Esophagus squamous epithelium (tissue), 4 donors: ENCODE results near the gene RIT2.

Source experiments
- CTCF ChIP-seq, 6 experiments: fragments of 450-650 bp in 4 of 6; fragments of 200-600 bp in 2 of 6; sonication (generic) in 2 of 6; IDR thresholded peaks; one replicate each; pipeline ENCODE4 v1.5.1; 2016 to 2019; ENCODE audit warnings: antibody characterized with exemption in 6 of 6, mild to moderate bottlenecking in 4 of 6, moderate library complexity in 4 of 6
- POLR2A ChIP-seq, 4 donors: fragments of 450-650 bp; IDR thresholded peaks; one replicate each; pipeline ENCODE4 v1.6.1; 2017; ENCODE audit warnings: antibody characterized with exemption in 4 of 4, mild to moderate bottlenecking in 4 of 4, moderate library complexity in 3 of 4

DNA sequence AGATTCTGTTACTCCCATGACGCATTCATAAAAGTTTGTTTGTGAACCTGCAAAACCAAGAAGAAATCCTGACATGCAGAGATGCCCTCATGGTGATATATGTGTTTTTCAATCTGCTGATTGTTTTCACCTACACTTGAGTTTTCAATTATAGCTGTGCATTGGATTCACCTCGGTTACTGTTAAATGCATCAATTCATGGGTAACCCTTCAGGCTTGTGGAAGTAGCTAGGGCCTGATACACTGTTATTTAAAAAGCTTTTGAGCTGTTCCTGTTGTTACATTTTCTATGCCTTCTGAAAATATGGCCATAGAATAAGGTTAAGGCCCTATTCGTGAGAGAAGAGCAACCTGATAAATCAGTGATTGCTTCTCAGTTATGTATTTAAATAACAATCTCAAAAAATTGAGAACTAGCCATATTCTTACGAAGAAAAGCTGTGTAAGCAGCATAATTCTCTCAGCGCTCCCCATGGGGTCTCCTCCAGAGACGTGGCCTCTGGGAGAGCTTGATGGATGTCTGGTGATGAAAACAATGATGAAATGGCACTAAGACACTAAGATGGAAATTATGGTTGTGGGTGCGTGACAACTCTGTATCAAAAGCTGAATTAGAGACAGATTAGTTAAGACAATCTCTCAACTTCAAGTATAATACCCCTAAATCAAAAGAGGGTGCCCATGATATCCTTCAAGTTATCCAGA lies 60.5 kb downstream of the RIT2 start:
- TF ChIP-seq CTCF (IDR thresholded peaks at IDR 0.05) (no peak), POLR2A (IDR thresholded peaks at IDR 0.05) (no peak)
